ENCODE data around the gene PCGF1. TPM values are rescaled to one million over a fixed set of nuclear protein-coding genes. Genes with fewer than 3 reads are reported as not detected.
A peak's percentile ranks its signal among the peaks of the same experiment; 100 is the strongest.

PCGF1 gene
- total and polyA plus RNA-seq, 2 of the 8 experiments (the other 6 are each of a cell fraction or from before 2014, with no cell fraction given): 10.0 to 23.7 TPM

DNA sequence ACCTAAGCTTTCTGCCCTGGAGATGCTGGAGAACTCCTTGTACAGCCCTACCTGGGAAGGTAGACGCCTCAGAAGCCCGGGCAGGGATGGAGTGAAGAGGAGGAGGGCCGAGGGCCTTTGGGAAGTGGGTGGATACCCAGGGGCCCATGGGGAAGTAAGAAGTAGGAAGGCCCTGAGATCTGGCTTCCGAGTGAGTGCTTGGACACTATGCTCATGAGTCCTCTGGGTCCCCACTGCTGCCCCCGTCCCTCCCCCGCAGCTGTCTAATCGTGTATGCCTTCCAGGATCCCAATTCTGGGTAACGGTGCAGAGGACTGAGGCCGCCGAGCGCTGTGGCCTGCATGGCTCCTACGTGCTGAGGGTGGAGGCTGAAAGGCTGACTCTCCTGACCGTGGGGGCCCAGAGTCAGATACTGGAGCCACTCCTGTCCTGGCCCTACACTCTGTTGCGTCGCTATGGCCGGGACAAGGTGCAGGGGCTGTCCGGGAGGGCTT lies 48.2 kb upstream of the PCGF1 start:
- peaks cover 0 to 14% (median 8%) of the 10 kb centered on the region in 4 experiments; a peak in 6 of 7 replicates for H3K4me1 ChIP-seq (replicated peaks in 1 of 4; ENCODE audit: control insufficient read depth in 3 of 4, insufficient read depth in 4 of 4, low read length in 3 of 4)
- peak overlapping the region; percentile 83 to 94 (median 90) for H3K4me3 ChIP-seq (ENCODE audit: extremely low read depth in 1 of 4, insufficient read depth in 2 of 4, low read depth in 3 of 4, low read length in 4 of 4)
- H2BK120ac ChIP-seq (replicated peaks; ENCODE audit: low read depth, low read length): no peak overlapping the region
- H3K36me3 ChIP-seq (ENCODE audit: control insufficient read depth in 2 of 4, insufficient read depth in 4 of 4, low read length in 3 of 4): peaks cover 0 to 3% (median 0%) of the 10 kb centered on the region in 4 experiments; a peak in 1 of 8 replicates
- TF ChIP-seq KDM4A (IDR thresholded peaks at IDR 0.05; ENCODE audit: low read depth, low read length, severe bottlenecking) (no peak), SUZ12 (IDR thresholded peaks at IDR 0.05; ENCODE audit: low read length) (0 out of 2 replicates have a peak, but pooled peaks have one; percentile 23)
- POLR2A ChIA-PET (ENCODE audit: partially characterized antibody): interaction anchor here (0.6 to 2.6 kb wide), 11 partner anchors 9 to 72 kb away, joined by 3 to 16 read pairs (median 3); partner anchors contain the start of genes AUP1, CCDC142, HTRA2 and TTC31
- no peaks in the 10 kb centered on the region; the same call in 1 of the 2 replicates for H3K79me1 ChIP-seq (ENCODE audit: low read depth, low read length)
- no peak overlapping the region for H4K5ac ChIP-seq (ENCODE audit: insufficient read length, low read depth, low read length)
- no peak overlapping the region for H3K27ac ChIP-seq (ENCODE audit: low read depth, low read length)
- no peaks in the 10 kb centered on the region for H3K9me3 ChIP-seq (ENCODE audit: insufficient read depth in 2 of 2, low read depth in 1 of 2, low read length in 1 of 2)
- no peak overlapping the region; the same call in 1 of the 2 replicates for H2BK12ac ChIP-seq (ENCODE audit: low read depth, low read length)
- no peak overlapping the region for H2AK5ac ChIP-seq (ENCODE audit: low read depth, low read length)
- no peak overlapping the region for H2BK15ac ChIP-seq (ENCODE audit: low read length)
- peak overlapping the region; percentile 93 to 94 for H3K4me2 ChIP-seq (ENCODE audit: insufficient read depth in 1 of 2, low read depth in 2 of 2, low read length in 2 of 2)
- no peak overlapping the region; the same call in 1 of the 2 replicates for H4K8ac ChIP-seq (ENCODE audit: extremely low read depth, insufficient read depth, low read length)
- no peak overlapping the region for H4K91ac ChIP-seq (replicated peaks; ENCODE audit: insufficient read length, low read length)
- DNase-seq (ENCODE audit: low read depth in 1 of 2, low spot score in 2 of 2) (no peak), FAIRE-seq (no peak)
- H3K79me2 ChIP-seq (ENCODE audit: control insufficient read depth in 1 of 2, insufficient read depth in 2 of 2, low read length in 2 of 2): no peaks in the 10 kb centered on the region
- H3K27me3 ChIP-seq (replicated peaks in 1 of 4; ENCODE audit: control insufficient read depth in 3 of 4, extremely low read depth in 1 of 4, insufficient read depth in 3 of 4, low read length in 3 of 4): peaks cover 0 to 46% (median 27%) of the 10 kb centered on the region in 4 experiments; a peak in 6 of 7 replicates
- no peak overlapping the region for H3K56ac ChIP-seq (replicated peaks; ENCODE audit: insufficient read length, low read depth, low read length)
- peak overlapping the region in 1 of 4 experiments; percentile 20; a peak in 2 of 7 replicates for H3K9ac ChIP-seq (replicated peaks in 1 of 4; ENCODE audit: extremely low read depth in 1 of 4, low read depth in 3 of 4, low read length in 3 of 4)
- H2AFZ ChIP-seq (ENCODE audit: low read length): no peak overlapping the region
- no peak overlapping the region for H2BK20ac ChIP-seq (ENCODE audit: low read length)
- H3K18ac ChIP-seq (ENCODE audit: extremely low read depth, low read length): 0 out of 2 replicates have a peak overlapping the region, but pooled peaks have one; percentile 25
- H2BK5ac ChIP-seq (ENCODE audit: low read depth, low read length): no peak overlapping the region
- H3K23ac ChIP-seq (ENCODE audit: insufficient read length): no peak overlapping the region
- CTCF ChIA-PET (ENCODE audit: partially characterized antibody): interaction anchor here (0.5 to 7.5 kb wide), 5 partner anchors 8 to 704 kb away, joined by 3 to 56 read pairs (median 4); partner anchors contain the start of genes CCDC142 and TTC31
- H3K4ac ChIP-seq (replicated peaks; ENCODE audit: insufficient read length, low read depth, low read length): no peak overlapping the region
- H3K23me2 ChIP-seq (ENCODE audit: low read depth, low read length): peaks cover 18% of the 10 kb centered on the region
- 66% methylated on average over 17 of the region's 17 CpGs; no CpG with 5 or more reads in 1 of the 2 experiments for WGBS, 2 experiments (ENCODE audit: extremely low coverage in 1 of 2, insufficient coverage in 1 of 2, insufficient read length in 1 of 2, insufficient replicate concordance in 2 of 2, low coverage in 1 of 2, low lambda C conversion rate in 2 of 2, missing lambda C conversion rate in 1 of 2)
- H3K14ac ChIP-seq (ENCODE audit: insufficient read length): no peak overlapping the region
- H4K20me1 ChIP-seq (replicated peaks in 1 of 2; ENCODE audit: control insufficient read depth in 1 of 2, insufficient read depth in 2 of 2, low read length in 2 of 2): peaks cover 2 to 4% of the 10 kb centered on the region in 2 experiments
